Thoracic aorta (tissue), 2 donors: ENCODE measurements around the gene BCL6. TPM values are rescaled to one million over a fixed set of nuclear protein-coding genes. Genes with fewer than 3 reads are reported as not detected.
A peak's percentile ranks its signal among the peaks of the same experiment; 100 is the strongest.

Experiments used
- ATAC-seq: fragments of 150-250 bp; one replicate; pipeline ENCODE4 v1.8.0; 2017; ENCODE audit warnings: low read depth; ENCODE audit not compliant: insufficient number of reproducible peaks, low FRiP score
- DNase-seq: peaks from one replicate; pipeline ENCODE4 v3.0.0-alpha.2; 2020; ENCODE audit warnings: low spot score
- H3K27ac ChIP-seq, 2 donors: fragments of 200-600 bp; sonication (generic); 1 replicate in 1 of 2; 2 replicates in 1 of 2; pipeline ENCODE4 v1.5.1; 2016; ENCODE audit warnings: mild to moderate bottlenecking in 2 of 2, moderate library complexity in 2 of 2
- H3K27me3 ChIP-seq: fragments of 200-600 bp; sonication (generic); replicated peaks from 2 replicates; pipeline ENCODE4 v1.6.0; 2016; ENCODE audit warnings: mild to moderate bottlenecking; ENCODE audit not compliant: insufficient read depth
- H3K36me3 ChIP-seq: fragments of 200-600 bp; sonication (generic); one replicate; pipeline ENCODE4 v1.5.1; 2016
- H3K4me1 ChIP-seq, 2 donors: fragments of 200-600 bp; sonication (generic); 1 replicate in 1 of 2; 2 replicates in 1 of 2; pipeline versions ENCODE4 v1.5.1 to v1.6.0; 2016; ENCODE audit warnings: low read depth in 2 of 2, mild to moderate bottlenecking in 1 of 2; ENCODE audit not compliant: control insufficient read depth in 1 of 2
- H3K4me3 ChIP-seq: fragments of 200-600 bp; sonication (generic); 2 replicates; pipeline ENCODE4 v1.5.1; 2016; ENCODE audit warnings: mild to moderate bottlenecking
- H3K9me3 ChIP-seq: fragments of 200-600 bp; sonication (generic); 2 replicates; pipeline ENCODE4 v1.5.1; 2016
- total RNA-seq, 2 donors: library from RNA; depleted of rRNA; stranded (reverse); fragments of >200 nt; gene quantifications; one replicate each; pipeline versions ENCODE4 v1.1.0 to v1.2.3, GENCODE V29; 2016
- TF ChIP-seq, protein P1 (sequence below): fragments of 200-600 bp; sonication (generic); IDR thresholded peaks from one replicate; pipeline ENCODE4 v1.5.1; 2019; ENCODE audit warnings: antibody characterized with exemption

BCL6 gene
- total RNA-seq, 2 donors from 2014 or later: 148 to 169 TPM

DNA sequence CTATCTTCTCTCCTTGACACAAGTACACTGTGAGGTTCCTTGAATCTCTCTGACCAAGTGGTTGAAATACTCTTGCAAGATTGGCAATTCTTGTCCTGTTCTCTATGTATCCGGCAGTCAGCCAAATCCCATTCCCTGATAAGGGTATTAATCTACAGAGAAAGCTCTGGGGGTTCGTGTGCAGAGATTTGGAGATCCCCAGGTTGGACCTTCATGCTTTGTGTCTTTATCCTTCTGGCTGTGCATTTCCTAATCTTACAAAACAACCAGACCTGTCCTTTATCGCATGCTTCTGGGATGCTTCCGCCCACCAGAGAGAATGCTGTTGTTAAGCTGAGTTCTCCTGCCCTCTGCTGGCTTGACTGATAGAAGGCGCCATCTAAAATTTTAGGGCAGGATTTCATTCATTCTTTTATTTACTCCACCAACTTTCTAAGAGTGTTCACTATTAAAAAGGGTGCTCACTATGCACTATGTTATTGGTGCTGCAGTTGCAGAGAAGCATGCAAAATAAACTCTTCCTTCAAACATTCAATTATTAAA is 66.5 kb downstream of the BCL6 start:
- TF ChIP-seq, protein P1, sequence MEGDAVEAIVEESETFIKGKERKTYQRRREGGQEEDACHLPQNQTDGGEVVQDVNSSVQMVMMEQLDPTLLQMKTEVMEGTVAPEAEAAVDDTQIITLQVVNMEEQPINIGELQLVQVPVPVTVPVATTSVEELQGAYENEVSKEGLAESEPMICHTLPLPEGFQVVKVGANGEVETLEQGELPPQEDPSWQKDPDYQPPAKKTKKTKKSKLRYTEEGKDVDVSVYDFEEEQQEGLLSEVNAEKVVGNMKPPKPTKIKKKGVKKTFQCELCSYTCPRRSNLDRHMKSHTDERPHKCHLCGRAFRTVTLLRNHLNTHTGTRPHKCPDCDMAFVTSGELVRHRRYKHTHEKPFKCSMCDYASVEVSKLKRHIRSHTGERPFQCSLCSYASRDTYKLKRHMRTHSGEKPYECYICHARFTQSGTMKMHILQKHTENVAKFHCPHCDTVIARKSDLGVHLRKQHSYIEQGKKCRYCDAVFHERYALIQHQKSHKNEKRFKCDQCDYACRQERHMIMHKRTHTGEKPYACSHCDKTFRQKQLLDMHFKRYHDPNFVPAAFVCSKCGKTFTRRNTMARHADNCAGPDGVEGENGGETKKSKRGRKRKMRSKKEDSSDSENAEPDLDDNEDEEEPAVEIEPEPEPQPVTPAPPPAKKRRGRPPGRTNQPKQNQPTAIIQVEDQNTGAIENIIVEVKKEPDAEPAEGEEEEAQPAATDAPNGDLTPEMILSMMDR: peak; percentile 48
- Histone ChIP-seq H3K27ac (no peak overlapping the region), H3K36me3 (no peaks in the 10 kb centered on the region), H3K9me3 (no peaks in the 10 kb centered on the region), H3K27me3 (no peaks in the 10 kb centered on the region), H3K4me3 (no peak overlapping the region), H3K4me1 (peaks cover 0 to 4% of the 10 kb centered on the region in 2 donors)
- DNase-seq: no peak
- no peak for ATAC-seq

DNA sequence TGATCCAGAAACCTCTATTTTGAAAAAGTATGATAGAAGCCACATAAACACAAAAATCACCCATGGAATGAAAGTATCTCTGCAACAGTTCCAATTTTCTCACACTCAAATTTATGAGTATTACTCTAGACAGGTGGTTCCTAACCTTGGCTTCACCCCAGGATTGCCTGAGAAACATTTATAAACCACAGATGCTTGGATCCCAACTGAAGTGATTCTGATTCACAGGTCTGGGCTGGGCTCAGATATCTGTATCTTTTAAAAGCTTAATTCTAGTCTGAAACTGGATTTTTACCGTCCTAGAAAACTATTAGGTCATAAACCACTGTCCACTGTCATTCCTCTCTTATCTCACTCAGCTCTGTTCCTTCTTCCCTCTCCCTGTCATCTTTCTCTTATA is 67.7 kb downstream of the BCL6 start:
- TF ChIP-seq, protein P1: no peak
- H3K36me3 ChIP-seq: no peaks in the 10 kb centered on the region
- ATAC-seq: no peak
- peaks cover 0 to 4% of the 10 kb centered on the region in 2 donors for H3K4me1 ChIP-seq
- no peaks in the 10 kb centered on the region for H3K9me3 ChIP-seq
- no peak overlapping the region for H3K4me3 ChIP-seq
- DNase-seq: no peak
- H3K27me3 ChIP-seq: no peaks in the 10 kb centered on the region
- no peak overlapping the region for H3K27ac ChIP-seq

DNA sequence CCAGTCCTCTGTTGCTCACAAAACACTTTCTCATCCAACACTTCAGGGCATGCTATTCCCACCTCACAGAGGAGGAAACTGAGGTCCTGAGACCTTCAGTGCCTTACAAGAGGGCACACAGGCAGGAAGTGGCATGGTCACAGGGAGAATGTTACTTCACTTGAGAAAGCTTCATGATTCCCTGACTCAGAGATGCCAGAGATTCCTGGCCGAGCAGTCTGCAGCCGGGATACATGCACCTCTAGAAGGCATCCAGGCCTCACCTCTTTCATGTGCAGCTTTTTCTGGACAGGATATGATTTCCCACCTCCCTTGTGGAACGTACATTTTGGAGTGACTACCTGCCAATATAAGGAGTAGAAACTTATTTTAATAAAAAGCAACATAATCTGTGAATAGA is 72.3 kb downstream of the BCL6 start:
- ATAC-seq (no peak), DNase-seq (no peak)
- Histone ChIP-seq H3K27ac (no peak overlapping the region), H3K36me3 (no peaks in the 10 kb centered on the region), H3K4me1 (no peaks in the 10 kb centered on the region), H3K27me3 (no peaks in the 10 kb centered on the region), H3K4me3 (no peak overlapping the region), H3K9me3 (no peaks in the 10 kb centered on the region)
- TF ChIP-seq, protein P1: no peak

Other genes starting within 250 kb of the BCL6 start
- not detected for gene SST, start 75.1 kb downstream of the BCL6 start, total RNA-seq
- gene RTP2, start 42.9 kb downstream of the BCL6 start, total RNA-seq: not detected